ENCODE measurements around the gene DERL3. TPM values are rescaled to one million over a fixed set of nuclear protein-coding genes. Genes with fewer than 3 reads are reported as not detected.

DERL3 gene
- total RNA-seq, 1 donor from 2014 or later, result 2.0 TPM

- Mint-ChIP-seq H3K4me3 (ENCODE audit: unreplicated experiment) (no peak overlapping the region), H3K4me1 (ENCODE audit: low read depth) (peaks cover 64% of the 10 kb centered on the region), H3K36me3 (ENCODE audit: low read depth) (peaks cover 45% of the 10 kb centered on the region), H3K27me3 (ENCODE audit: low read depth) (no peaks in the 10 kb centered on the region), H3K27ac (ENCODE audit: unreplicated experiment) (peak overlapping the region; percentile 98), H3K9me3 (ENCODE audit: low read depth) (peaks cover under 1% of the 10 kb centered on the region)
- no peak for TF ChIP-seq CTCF (IDR thresholded peaks at IDR 0.05)
- DNase-seq (ENCODE audit: low spot score), result peak; percentile 77
These were observed 14.1 kb downstream of the DERL3 start for GRCh38 chr22:23824476-23825245.

- no peak for TF ChIP-seq CTCF (IDR thresholded peaks at IDR 0.05)
- Mint-ChIP-seq H3K27ac (ENCODE audit: unreplicated experiment) (peak overlapping the region; percentile 92), H3K36me3 (ENCODE audit: low read depth) (peaks cover 43% of the 10 kb centered on the region)
These were observed 15.4 kb downstream of the DERL3 start for GRCh38 chr22:23823331-23823791.

GRCh38 chr22:23822101-23822671 lies 16.6 kb downstream of the DERL3 start:
- no peaks in the 10 kb centered on the region for H3K9me3 Mint-ChIP-seq (ENCODE audit: low read depth)
- peak; percentile 60 for DNase-seq (ENCODE audit: low spot score)
- H3K27ac Mint-ChIP-seq (ENCODE audit: unreplicated experiment), result peak overlapping the region; percentile 92
- no peak for TF ChIP-seq CTCF (IDR thresholded peaks at IDR 0.05)
- peaks cover 49% of the 10 kb centered on the region for H3K4me1 Mint-ChIP-seq (ENCODE audit: low read depth)
- H3K4me3 Mint-ChIP-seq (ENCODE audit: unreplicated experiment), result no peak overlapping the region
- peaks cover 45% of the 10 kb centered on the region for H3K36me3 Mint-ChIP-seq (ENCODE audit: low read depth)
- no peaks in the 10 kb centered on the region for H3K27me3 Mint-ChIP-seq (ENCODE audit: low read depth)

More at GRCh38 chr22:23823331-23823791, 15.4 kb downstream of the DERL3 start:
- peak; percentile 58 for DNase-seq (ENCODE audit: low spot score)
- Mint-ChIP-seq H3K4me3 (ENCODE audit: unreplicated experiment) (no peak overlapping the region), H3K9me3 (ENCODE audit: low read depth) (no peaks in the 10 kb centered on the region), H3K4me1 (ENCODE audit: low read depth) (peaks cover 53% of the 10 kb centered on the region), H3K27me3 (ENCODE audit: low read depth) (no peaks in the 10 kb centered on the region)

GRCh38 chr22:23820748-23821211 lies 18.0 kb downstream of the DERL3 start:
- peak overlapping the region; percentile 5 for H3K27ac Mint-ChIP-seq (ENCODE audit: unreplicated experiment)
- peaks cover 47% of the 10 kb centered on the region for H3K36me3 Mint-ChIP-seq (ENCODE audit: low read depth)
- no peak for TF ChIP-seq CTCF (IDR thresholded peaks at IDR 0.05)
- peak; percentile 48 for DNase-seq (ENCODE audit: low spot score)
- peaks cover 38% of the 10 kb centered on the region for H3K4me1 Mint-ChIP-seq (ENCODE audit: low read depth)
- no peak overlapping the region for H3K4me3 Mint-ChIP-seq (ENCODE audit: unreplicated experiment)
- H3K9me3 Mint-ChIP-seq (ENCODE audit: low read depth), result no peaks in the 10 kb centered on the region
- no peaks in the 10 kb centered on the region for H3K27me3 Mint-ChIP-seq (ENCODE audit: low read depth)

- H3K4me3 Mint-ChIP-seq (ENCODE audit: unreplicated experiment), result no peak overlapping the region
- TF ChIP-seq CTCF (IDR thresholded peaks at IDR 0.05), result no peak
These were observed 20.3 kb downstream of the DERL3 start for GRCh38 chr22:23818541-23818940.

More at GRCh38 chr22:23818541-23818940, 20.3 kb downstream of the DERL3 start:
- Mint-ChIP-seq H3K36me3 (ENCODE audit: low read depth) (peaks cover 40% of the 10 kb centered on the region), H3K27ac (ENCODE audit: unreplicated experiment) (no peak overlapping the region), H3K9me3 (ENCODE audit: low read depth) (no peaks in the 10 kb centered on the region), H3K27me3 (ENCODE audit: low read depth) (no peaks in the 10 kb centered on the region), H3K4me1 (ENCODE audit: low read depth) (peaks cover 26% of the 10 kb centered on the region)
- DNase-seq (ENCODE audit: low spot score), result no peak

Measured in chondrocyte (in vitro differentiated cells).